Choroid plexus epithelial cell (primary cell): ENCODE measurements around the gene IP6K3.

ENCODE experiments used
- DNase-seq: peaks from one replicate; pipeline ENCODE4 v3.0.0-alpha.2; 2010; ENCODE audit warnings: low read depth
- H3K4me3 ChIP-seq: 2 replicates; pipeline ENCODE4 v1.5.1; 2011; ENCODE audit warnings: low read depth, mild to moderate bottlenecking, control low read depth, low read length, moderate library complexity
- CTCF ChIP-seq: conservative IDR thresholded peaks from 2 replicates; pipeline ENCODE4 v1.5.1; 2011; ENCODE audit warnings: low read depth, mild to moderate bottlenecking, control low read depth, inconsistent platforms, low read length, moderate library complexity

IP6K3 gene

GRCh38 chr6:33705955-33706725 is 40.6 kb downstream of the IP6K3 start:
- TF ChIP-seq CTCF: no peak
- H3K4me3 ChIP-seq: no peak overlapping the region
- DNase-seq: no peak

GRCh38 chr6:33705268-33705885 is 41.3 kb downstream of the IP6K3 start:
- H3K4me3 ChIP-seq: no peak overlapping the region
- no peak for DNase-seq
- no peak for TF ChIP-seq CTCF

- TF ChIP-seq CTCF: no peak
- H3K4me3 ChIP-seq: no peak overlapping the region
- DNase-seq: no peak
These were observed 42.3 kb downstream of the IP6K3 start for GRCh38 chr6:33704215-33705066.

GRCh38 chr6:33702345-33702977 is 44.2 kb downstream of the IP6K3 start:
- DNase-seq: peak; percentile 81
- peak; percentile 83 for TF ChIP-seq CTCF
- H3K4me3 ChIP-seq: no peak overlapping the region

- H3K4me3 ChIP-seq: no peak overlapping the region
- peak; percentile 92 for TF ChIP-seq CTCF
- peak; percentile 85 for DNase-seq
These were observed 46.2 kb downstream of the IP6K3 start for GRCh38 chr6:33700391-33701050.

GRCh38 chr6:33699739-33700138 is 47.0 kb downstream of the IP6K3 start:
- no peak for DNase-seq
- TF ChIP-seq CTCF: no peak
- no peak overlapping the region for H3K4me3 ChIP-seq
